Naive B cell (primary cell): ENCODE results near the gene NOC4L. TPM values are rescaled to one million over a fixed set of nuclear protein-coding genes. Genes with fewer than 3 reads are reported as not detected.

ENCODE experiments used
- ATAC-seq, 2 donors: fragments of 150-1000 bp; cut with Tn5 transposase; 2 replicates each; pipeline ENCODE4 v1.10.0; 2021; ENCODE audit warnings: low read depth in 2 of 2, mild to moderate bottlenecking in 2 of 2, moderate library complexity in 2 of 2
- DNase-seq: peaks from one replicate; pipeline ENCODE4 v3.0.0; 2022
- H3K27ac Mint-ChIP-seq, 6 donors: one replicate each; pipeline ENCODE4 v1.8.0; 2020 to 2022; ENCODE audit warnings: mild to moderate bottlenecking in 6 of 6, mixed read lengths in 6 of 6, moderate library complexity in 5 of 6, inconsistent platforms in 2 of 6
- H3K27me3 Mint-ChIP-seq, 3 donors: one replicate each; pipeline ENCODE4 v1.8.0; 2021 to 2022; ENCODE audit warnings: mixed read lengths in 3 of 3, mild to moderate bottlenecking in 1 of 3
- H3K36me3 Mint-ChIP-seq, 2 donors: one replicate each; pipeline ENCODE4 v1.8.0; 2020 to 2022; ENCODE audit warnings: mixed read lengths in 2 of 2, inconsistent platforms in 1 of 2, mild to moderate bottlenecking in 1 of 2
- H3K4me1 Mint-ChIP-seq, 3 donors: one replicate each; pipeline ENCODE4 v1.8.0; 2020 to 2022; ENCODE audit warnings: mixed read lengths in 3 of 3, inconsistent platforms in 1 of 3, mild to moderate bottlenecking in 1 of 3, moderate library complexity in 1 of 3
- H3K4me3 Mint-ChIP-seq, 8 donors: one replicate each; pipeline ENCODE4 v1.8.0; 2020 to 2022; ENCODE audit warnings: mild to moderate bottlenecking in 8 of 8, mixed read lengths in 8 of 8, moderate library complexity in 8 of 8, inconsistent platforms in 2 of 8
- H3K9me3 Mint-ChIP-seq, 7 donors: one replicate each; pipeline ENCODE4 v1.8.0; 2020 to 2022; ENCODE audit warnings: mixed read lengths in 7 of 7, mild to moderate bottlenecking in 5 of 7, inconsistent platforms in 2 of 7, moderate library complexity in 1 of 7
- polyA plus RNA-seq, 6 donors: library from polyadenylated mRNA; unstranded; fragments of 300-500 nt; fragmentation: Illumina TruSeq; gene quantifications; one replicate each; pipeline ENCODE4 v1.2.3, GENCODE V29; 2021; ENCODE audit warnings: low read depth in 6 of 6

The NOC4L gene
- polyA plus RNA-seq, 6 donors from 2014 or later = 19.1 to 26.4 (median 24.1) TPM

DNA sequence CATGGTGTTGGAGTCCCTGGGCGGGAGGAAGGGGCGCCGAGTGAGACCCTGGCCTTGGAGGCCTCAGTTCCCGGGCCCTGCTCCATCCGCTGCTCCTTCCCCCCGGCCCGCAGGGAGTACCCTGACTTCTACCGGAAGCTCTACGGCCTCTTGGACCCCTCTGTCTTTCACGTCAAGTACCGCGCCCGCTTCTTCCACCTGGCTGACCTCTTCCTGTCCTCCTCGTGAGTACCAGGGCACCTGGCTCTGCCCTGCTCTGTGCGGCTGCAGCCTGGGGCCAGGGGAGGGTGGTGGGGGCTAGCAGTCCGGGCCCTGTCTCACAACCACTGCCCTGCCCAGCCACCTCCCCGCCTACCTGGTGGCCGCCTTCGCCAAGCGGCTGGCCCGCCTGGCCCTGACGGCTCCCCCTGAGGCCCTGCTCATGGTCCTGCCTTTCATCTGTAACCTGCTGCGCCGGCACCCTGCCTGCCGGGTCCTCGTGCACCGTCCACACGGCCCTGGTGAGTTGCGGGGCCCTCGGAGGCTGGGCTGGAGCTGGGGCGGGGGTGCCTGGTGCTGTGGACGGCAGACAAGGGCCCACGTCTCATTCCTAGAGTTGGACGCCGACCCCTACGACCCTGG, 7.0 kb downstream of the NOC4L start:
- Mint-ChIP-seq H3K9me3 (no peaks in the 10 kb centered on the region), H3K4me3 (no peak overlapping the region), H3K27me3 (no peaks in the 10 kb centered on the region), H3K27ac (no peak overlapping the region), H3K36me3 (no peaks in the 10 kb centered on the region), H3K4me1 (peaks cover 3 to 9% (median 6%) of the 10 kb centered on the region in 3 donors)
- ATAC-seq (no peak), DNase-seq (no peak)

DNA sequence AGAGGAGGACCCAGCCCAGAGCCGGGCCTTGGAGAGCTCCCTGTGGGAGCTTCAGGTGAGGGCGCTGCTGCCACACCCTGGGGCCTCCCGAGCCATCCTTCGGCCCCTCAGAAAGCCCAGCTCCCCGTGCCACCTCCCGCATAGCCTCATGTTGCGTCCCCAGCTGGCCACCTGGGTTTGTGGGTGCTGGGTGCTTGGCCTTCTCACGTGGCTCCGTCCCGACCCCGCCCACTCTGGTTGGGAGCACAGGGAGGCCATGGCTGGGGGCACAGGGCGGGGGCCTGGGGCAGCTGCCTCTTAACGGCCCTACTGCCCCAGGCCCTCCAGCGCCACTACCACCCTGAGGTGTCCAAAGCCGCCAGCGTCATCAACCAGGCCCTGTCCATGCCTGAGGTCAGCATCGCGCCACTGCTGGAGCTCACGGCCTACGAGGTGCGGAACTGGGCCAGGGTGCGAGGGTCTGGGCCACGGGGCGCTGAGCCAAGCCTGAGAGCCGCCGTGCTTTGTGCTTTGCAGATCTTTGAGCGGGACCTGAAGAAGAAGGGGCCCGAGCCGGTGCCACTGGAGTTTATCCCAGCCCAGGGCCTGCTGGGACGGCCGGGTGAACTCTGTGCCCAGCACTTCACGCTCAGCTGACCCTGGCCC, 7.6 kb downstream of the NOC4L start:
- H3K4me1 Mint-ChIP-seq = peaks cover 0 to 4% (median 4%) of the 10 kb centered on the region in 3 donors
- DNase-seq (no peak), ATAC-seq (no peak)
- no peaks in the 10 kb centered on the region for H3K27me3 Mint-ChIP-seq
- H3K36me3 Mint-ChIP-seq = no peaks in the 10 kb centered on the region
- no peak overlapping the region for H3K4me3 Mint-ChIP-seq
- no peaks in the 10 kb centered on the region for H3K9me3 Mint-ChIP-seq
- H3K27ac Mint-ChIP-seq = no peak overlapping the region

DNA sequence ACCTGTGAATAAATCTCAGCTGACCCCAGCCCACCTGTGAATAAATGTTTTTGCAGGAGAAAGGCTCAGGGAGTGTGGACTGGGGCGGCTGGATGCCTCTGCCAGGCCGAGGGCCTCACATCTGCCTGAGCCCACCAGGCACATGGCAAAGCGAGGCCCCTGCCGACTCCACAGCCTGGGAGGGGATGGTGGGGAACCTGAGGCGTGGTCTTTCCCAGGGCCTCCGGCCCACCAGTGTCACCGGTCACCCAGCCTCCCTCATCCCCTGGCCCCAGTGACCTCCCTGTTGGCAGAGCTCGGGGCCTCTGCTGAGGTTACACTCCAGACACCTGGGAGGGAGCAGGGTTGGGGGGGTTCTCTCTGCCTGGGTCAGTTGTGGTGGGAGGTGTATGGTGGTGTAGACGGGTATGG, 8.2 kb downstream of the NOC4L start:
- no peak for DNase-seq
- no peak overlapping the region for H3K4me3 Mint-ChIP-seq

DNA sequence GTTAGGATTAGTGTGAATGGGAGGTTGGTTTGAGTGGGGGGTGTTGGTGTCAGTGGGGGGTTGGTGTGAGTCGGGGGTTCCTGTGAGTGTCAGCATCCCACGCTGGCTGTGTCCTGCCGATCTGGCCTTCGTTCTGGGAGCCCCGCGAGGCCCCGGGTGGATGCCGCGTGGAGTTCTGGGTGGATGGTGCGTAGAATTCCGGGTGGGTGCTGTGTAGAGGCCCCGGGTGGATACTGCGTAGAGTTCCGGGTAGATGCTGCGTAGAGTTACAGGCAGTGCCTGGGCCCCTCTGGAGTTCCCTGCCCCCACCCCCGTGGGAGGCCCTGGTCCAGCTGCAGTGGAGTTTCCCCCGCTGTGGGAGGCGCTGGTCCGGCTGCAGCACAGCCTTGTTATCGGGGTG, 8.7 kb downstream of the NOC4L start:
- no peak for DNase-seq
- no peaks in the 10 kb centered on the region for H3K27me3 Mint-ChIP-seq
- H3K4me3 Mint-ChIP-seq = no peak overlapping the region
- no peaks in the 10 kb centered on the region for H3K36me3 Mint-ChIP-seq
- peaks cover 0 to 4% (median 4%) of the 10 kb centered on the region in 3 donors for H3K4me1 Mint-ChIP-seq
- no peak for ATAC-seq
- H3K9me3 Mint-ChIP-seq = no peaks in the 10 kb centered on the region
- no peak overlapping the region for H3K27ac Mint-ChIP-seq

More for the DNA sequence above, 8.2 kb downstream of the NOC4L start:
- no peak for ATAC-seq
- no peaks in the 10 kb centered on the region for H3K36me3 Mint-ChIP-seq
- no peaks in the 10 kb centered on the region for H3K9me3 Mint-ChIP-seq
- H3K27me3 Mint-ChIP-seq = no peaks in the 10 kb centered on the region
- no peak overlapping the region for H3K27ac Mint-ChIP-seq
- peaks cover 0 to 4% (median 4%) of the 10 kb centered on the region in 3 donors for H3K4me1 Mint-ChIP-seq

DNA sequence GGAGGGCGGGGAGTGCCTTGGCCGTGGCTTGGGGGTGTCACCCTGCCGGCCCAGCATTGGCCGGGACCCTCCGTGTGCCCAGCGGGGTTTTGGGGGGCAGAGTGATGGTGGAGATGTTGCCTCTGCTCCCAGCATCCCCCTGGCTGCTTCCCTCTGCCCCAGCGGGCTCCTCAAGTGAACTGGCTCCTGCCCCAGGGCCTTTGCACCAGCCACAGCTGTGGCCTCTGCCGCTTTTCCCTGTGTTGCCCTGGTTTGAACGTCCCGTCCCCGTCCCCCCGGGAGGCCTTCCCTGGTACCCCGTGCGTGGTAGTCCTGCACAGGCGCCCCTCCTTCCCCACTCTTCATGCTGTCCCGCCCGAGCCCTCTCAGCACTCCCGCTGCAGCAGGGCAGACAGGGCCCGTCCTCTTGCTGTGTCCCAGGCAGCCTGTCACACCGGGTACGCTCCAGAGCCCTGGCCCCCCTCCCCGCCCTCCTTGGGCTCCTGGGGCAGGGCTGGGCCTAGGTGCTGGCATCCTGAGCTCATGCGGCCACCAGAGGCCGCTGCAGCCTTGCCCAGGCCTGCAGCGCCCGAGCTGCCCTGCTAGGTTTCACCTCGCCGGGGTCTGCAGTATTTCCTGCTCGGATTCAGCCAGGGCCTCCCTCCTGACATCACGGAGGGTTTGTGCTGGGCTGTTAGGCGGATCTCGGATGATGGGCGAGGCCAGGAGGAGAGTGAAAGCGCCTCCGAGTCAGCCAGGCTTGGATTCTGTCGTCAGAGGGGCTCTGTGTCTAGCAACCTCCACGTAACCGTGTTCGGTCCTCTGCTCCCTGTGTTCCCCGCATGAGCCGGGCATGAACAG, 9.5 kb downstream of the NOC4L start:
- Mint-ChIP-seq H3K9me3 (no peaks in the 10 kb centered on the region), H3K4me3 (peak overlapping the region in 5 of 8 donors; percentile 13 to 59 (median 33))
- peak; percentile 90 to 95 for ATAC-seq

DNA sequence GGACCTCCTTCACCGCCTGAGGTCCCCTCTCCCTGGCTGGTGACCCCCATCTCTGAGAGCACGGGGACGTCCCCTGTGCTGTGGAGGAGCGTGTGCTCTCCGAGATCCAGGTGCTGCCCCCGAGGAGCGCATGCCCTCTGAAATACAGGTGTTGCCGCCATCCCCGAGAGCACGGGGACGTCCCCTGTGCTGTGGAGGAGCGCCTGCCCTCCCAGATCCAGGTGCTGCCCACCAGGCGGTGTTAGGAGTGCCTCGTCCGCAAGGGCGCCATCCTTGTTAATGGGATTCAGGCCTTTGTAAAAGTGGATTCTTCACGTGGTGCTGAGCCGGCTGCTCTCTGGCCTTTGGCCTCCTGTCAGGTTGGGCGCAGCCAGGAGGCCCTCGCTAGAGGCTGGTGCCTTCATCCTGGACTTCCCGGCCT, 10.1 kb downstream of the NOC4L start:
- Mint-ChIP-seq H3K36me3 (no peaks in the 10 kb centered on the region), H3K9me3 (no peaks in the 10 kb centered on the region), H3K27me3 (no peaks in the 10 kb centered on the region), H3K4me3 (peak overlapping the region in 5 of 8 donors; percentile 13 to 59 (median 33)), H3K4me1 (peaks cover 0 to 4% (median 4%) of the 10 kb centered on the region in 3 donors), H3K27ac (peak overlapping the region in 3 of 6 donors; percentile 46 to 78 (median 62))
- peak in 1 of 2 donors; percentile 22 for ATAC-seq
- DNase-seq = no peak

More for the DNA sequence above, 9.5 kb downstream of the NOC4L start:
- peaks cover 0 to 4% (median 4%) of the 10 kb centered on the region in 3 donors for H3K4me1 Mint-ChIP-seq
- peak overlapping the region in 3 of 6 donors; percentile 46 to 69 (median 62) for H3K27ac Mint-ChIP-seq
- H3K27me3 Mint-ChIP-seq = no peaks in the 10 kb centered on the region
- no peaks in the 10 kb centered on the region for H3K36me3 Mint-ChIP-seq
- DNase-seq = peak; percentile 72

DNA sequence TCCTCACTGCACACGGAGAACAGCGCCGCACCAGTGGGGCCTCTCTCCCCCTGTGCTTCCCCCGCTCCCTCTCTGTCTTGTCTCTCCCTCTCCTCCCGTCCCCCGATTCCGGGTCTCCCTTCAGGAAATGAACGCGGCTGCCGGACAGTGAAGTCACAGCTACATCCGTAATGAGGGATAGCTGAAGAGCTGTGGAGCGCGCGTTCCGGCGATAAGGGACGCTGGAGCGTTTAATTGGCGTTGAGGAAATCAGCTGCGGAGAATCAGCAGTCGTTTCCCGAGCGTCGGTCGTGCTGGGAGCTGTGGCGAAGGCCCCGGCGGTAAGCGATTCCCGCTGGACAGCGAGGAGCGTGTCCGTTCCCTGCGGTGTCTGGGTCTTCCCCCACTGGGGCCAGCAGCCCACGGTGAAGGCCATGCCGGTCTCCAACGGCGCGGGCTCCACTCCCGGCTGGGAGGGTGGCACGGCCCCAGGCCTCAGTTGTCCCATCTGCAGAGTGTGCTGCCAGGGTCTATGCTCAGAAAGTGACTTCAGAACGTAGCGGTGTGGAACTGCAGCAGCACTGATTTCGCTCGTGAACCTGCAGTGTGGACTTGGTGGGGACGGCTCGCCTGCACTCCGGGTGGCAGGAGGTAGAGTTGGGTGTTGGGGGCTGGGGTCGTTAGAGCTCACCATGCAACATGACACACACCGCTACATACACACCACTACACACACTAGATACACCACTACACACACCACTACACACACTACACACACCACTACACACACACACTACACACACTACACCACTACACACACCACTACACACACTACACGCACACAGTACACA, 10.9 kb downstream of the NOC4L start:
- DNase-seq = no peak
- Mint-ChIP-seq H3K27me3 (no peaks in the 10 kb centered on the region), H3K4me1 (peaks cover 0 to 5% (median 4%) of the 10 kb centered on the region in 3 donors), H3K27ac (peak overlapping the region in 1 of 6 donors; percentile 46), H3K4me3 (peak overlapping the region in 1 of 8 donors; percentile 15), H3K9me3 (peaks cover 0 to 1% (median 0%) of the 10 kb centered on the region in 7 donors), H3K36me3 (no peaks in the 10 kb centered on the region)
- ATAC-seq = no peak

DNA sequence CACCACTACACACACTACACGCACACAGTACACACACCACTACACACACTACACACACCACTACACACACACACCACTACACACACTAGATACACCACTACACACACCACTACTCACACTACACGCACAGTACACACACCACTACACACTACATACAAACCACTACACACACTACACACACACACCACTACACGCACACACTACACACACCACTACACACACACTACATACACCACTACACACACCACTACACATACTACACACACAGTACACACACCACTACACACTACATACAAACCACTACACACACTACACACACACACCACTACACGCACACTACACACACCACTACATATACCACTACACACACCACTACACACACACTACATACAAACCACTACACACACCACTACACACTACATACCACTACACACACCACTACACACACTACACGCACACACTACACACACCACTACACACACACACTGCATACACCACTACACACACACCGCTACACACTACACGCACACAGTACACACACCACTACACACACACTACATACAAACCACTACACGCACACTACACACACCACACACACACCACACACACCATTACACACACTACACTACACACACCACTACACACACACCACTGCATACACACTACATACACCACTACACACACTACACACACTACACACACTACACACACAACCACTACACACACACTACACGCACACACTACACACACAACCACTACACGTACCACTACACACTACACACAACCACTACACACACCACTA, 11.7 kb downstream of the NOC4L start:
- no peak overlapping the region for H3K27ac Mint-ChIP-seq
- no peak overlapping the region for H3K4me3 Mint-ChIP-seq
- DNase-seq (no peak), ATAC-seq (no peak)
- H3K9me3 Mint-ChIP-seq = peaks cover 0 to 2% (median 0%) of the 10 kb centered on the region in 7 donors
- peaks cover 0 to 6% (median 4%) of the 10 kb centered on the region in 3 donors for H3K4me1 Mint-ChIP-seq
- H3K27me3 Mint-ChIP-seq = no peaks in the 10 kb centered on the region
- H3K36me3 Mint-ChIP-seq = no peaks in the 10 kb centered on the region

DNA sequence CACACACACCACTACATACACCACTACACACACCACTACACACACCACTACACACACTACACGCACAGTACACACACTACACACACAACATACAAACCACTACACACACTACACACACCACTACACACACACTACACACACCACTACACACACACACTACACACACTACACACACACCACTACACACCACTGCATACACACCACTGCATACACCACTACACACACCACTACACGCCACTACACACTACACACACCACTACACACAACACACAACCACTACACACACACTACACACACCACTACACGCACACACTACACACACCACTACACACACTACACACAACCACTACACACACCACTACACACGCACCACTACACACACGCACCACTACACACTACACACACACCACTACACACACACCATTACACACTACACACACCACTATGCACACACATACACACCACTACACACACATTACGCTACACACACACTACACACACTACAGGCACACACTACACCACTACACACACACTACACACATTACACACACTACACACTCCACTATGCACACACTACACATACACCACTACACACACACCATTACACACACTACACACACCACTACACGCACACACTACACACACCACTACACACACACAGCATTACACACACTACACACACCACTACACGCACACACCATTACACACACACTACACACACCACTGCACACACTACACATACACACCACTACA, 12.5 kb downstream of the NOC4L start:
- peaks cover 0 to 6% (median 4%) of the 10 kb centered on the region in 3 donors for H3K4me1 Mint-ChIP-seq
- no peak overlapping the region for H3K4me3 Mint-ChIP-seq
- no peak for ATAC-seq
- no peak overlapping the region for H3K27ac Mint-ChIP-seq
- no peaks in the 10 kb centered on the region for H3K27me3 Mint-ChIP-seq
- no peaks in the 10 kb centered on the region for H3K36me3 Mint-ChIP-seq
- no peak for DNase-seq
- H3K9me3 Mint-ChIP-seq = peaks cover 0 to 2% (median 0%) of the 10 kb centered on the region in 7 donors

DNA sequence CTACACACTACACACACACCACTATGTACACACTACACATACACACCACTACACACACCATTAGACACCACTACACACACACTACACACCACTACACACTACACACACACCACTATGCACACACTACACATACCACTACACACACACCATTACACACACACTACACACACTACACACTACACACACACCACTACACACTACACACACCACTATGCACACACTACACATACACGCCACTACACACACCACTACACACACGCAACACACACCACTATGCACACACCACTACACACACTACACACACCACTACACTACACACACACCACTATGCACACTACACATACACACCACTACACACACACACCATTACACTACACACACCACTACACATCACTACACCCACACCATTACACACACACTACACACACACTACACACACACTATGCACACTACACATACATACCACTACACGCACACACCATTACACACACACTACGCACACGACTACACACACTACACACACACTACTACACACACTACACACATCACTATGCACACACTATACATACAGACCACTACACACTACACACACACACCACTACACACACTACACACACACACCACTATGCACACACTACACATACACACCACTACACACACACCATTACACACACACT, 13.6 kb downstream of the NOC4L start:
- Mint-ChIP-seq H3K4me3 (no peak overlapping the region), H3K27me3 (no peaks in the 10 kb centered on the region), H3K4me1 (peaks cover 0 to 6% (median 4%) of the 10 kb centered on the region in 3 donors), H3K9me3 (peaks cover 0 to 4% (median 0%) of the 10 kb centered on the region in 7 donors), H3K27ac (no peak overlapping the region), H3K36me3 (no peaks in the 10 kb centered on the region)
- no peak for ATAC-seq
- DNase-seq = no peak
